ENCODE results near the gene FAM120B.

DNA sequence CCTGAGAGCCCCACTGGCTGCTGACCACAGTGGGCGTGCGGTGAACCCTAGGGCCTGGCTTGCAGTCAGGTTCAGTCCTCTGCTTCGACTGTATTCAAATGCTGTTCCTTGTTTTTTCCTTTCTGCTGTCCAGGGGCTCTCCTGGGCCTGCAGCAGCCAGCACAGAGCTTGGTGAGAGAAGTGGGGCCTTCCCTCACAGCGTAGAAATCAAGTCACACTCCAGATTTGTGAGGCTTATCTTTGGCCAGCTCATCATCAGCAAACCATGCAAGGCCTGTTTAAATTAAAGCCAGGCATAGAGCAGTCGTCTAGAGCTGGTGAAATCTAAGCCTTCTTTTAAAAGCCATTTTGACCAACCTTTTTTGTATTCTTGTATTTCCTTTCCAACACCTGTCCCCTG is 8.4 kb downstream of the FAM120B start:
- TF ChIP-seq, protein P1, sequence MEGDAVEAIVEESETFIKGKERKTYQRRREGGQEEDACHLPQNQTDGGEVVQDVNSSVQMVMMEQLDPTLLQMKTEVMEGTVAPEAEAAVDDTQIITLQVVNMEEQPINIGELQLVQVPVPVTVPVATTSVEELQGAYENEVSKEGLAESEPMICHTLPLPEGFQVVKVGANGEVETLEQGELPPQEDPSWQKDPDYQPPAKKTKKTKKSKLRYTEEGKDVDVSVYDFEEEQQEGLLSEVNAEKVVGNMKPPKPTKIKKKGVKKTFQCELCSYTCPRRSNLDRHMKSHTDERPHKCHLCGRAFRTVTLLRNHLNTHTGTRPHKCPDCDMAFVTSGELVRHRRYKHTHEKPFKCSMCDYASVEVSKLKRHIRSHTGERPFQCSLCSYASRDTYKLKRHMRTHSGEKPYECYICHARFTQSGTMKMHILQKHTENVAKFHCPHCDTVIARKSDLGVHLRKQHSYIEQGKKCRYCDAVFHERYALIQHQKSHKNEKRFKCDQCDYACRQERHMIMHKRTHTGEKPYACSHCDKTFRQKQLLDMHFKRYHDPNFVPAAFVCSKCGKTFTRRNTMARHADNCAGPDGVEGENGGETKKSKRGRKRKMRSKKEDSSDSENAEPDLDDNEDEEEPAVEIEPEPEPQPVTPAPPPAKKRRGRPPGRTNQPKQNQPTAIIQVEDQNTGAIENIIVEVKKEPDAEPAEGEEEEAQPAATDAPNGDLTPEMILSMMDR (IDR thresholded peaks at IDR 0.05 in 2 of 3, conservative IDR thresholded peaks at IDR 0.05 in 1 of 3; ENCODE audit: borderline replicate concordance in 1 of 3, insufficient read depth in 1 of 3, low read depth in 2 of 3, low read length in 2 of 3): no peak
- TF ChIP-seq POLR2A (IDR thresholded peaks at IDR 0.05; ENCODE audit: borderline replicate concordance, extremely low read depth, insufficient read depth, insufficient read length) (no peak), POLR2AphosphoS5 (IDR thresholded peaks at IDR 0.05; ENCODE audit: low read depth, low read length) (no peak), TCF7L2 (IDR thresholded peaks at IDR 0.05; ENCODE audit: borderline replicate concordance, extremely low read depth, insufficient read depth, insufficient read length) (no peak)
- TF ChIP-seq, protein P2, sequence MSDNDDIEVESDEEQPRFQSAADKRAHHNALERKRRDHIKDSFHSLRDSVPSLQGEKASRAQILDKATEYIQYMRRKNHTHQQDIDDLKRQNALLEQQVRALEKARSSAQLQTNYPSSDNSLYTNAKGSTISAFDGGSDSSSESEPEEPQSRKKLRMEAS (IDR thresholded peaks at IDR 0.05): no peak

Data from HCT116 (cell line).